GM12878 (cell line): ENCODE measurements around the gene OXTR.

Source experiments
- EZH2 ChIP-seq: IDR thresholded peaks from 2 replicates; pipeline ENCODE4 v1.6.1; 2012; ENCODE audit warnings: low read depth, mild to moderate bottlenecking, control low read depth, inconsistent platforms, low read length, borderline replicate concordance; ENCODE audit not compliant: control insufficient read depth
- GABPA ChIP-seq: IDR thresholded peaks from 2 replicates; pipeline ENCODE4 v1.6.1; 2014; ENCODE audit warnings: antibody characterized with exemption, low read depth, mild to moderate bottlenecking, inconsistent platforms
- HCFC1 ChIP-seq: fragments of 150-350 bp; IDR thresholded peaks from 2 replicates; pipeline ENCODE4 v1.6.1; 2014; ENCODE audit warnings: low read length
- NFYA ChIP-seq: IDR thresholded peaks from 2 replicates; pipeline ENCODE4 v1.6.1; 2011; ENCODE audit warnings: low read depth, mild to moderate bottlenecking, low read length, improper control_type of control experiment, borderline replicate concordance
- POLR2AphosphoS2 ChIP-seq: IDR thresholded peaks from 2 replicates; pipeline ENCODE4 v1.6.1; 2011; ENCODE audit warnings: low read depth, mild to moderate bottlenecking, low read length, improper control_type of control experiment, moderate library complexity
- YY1 ChIP-seq: IDR thresholded peaks from 2 replicates; pipeline ENCODE4 v1.6.1; 2011; ENCODE audit warnings: low read depth, mild to moderate bottlenecking, low read length
- TF ChIP-seq, protein P1 (sequence below), 3 experiments: IDR thresholded peaks in 2 of 3; conservative IDR thresholded peaks in 1 of 3; 2 replicates each; pipeline ENCODE4 v1.5.1; 2011; ENCODE audit warnings: low read depth in 3 of 3, low read length in 3 of 3, mild to moderate bottlenecking in 3 of 3, control low read depth in 2 of 3, moderate library complexity in 2 of 3, inconsistent platforms in 1 of 3, mixed read lengths in 1 of 3; ENCODE audit not compliant: control insufficient read depth in 2 of 3, insufficient read depth in 1 of 3; ENCODE audit errors: extremely low read depth in 1 of 3

DNA sequence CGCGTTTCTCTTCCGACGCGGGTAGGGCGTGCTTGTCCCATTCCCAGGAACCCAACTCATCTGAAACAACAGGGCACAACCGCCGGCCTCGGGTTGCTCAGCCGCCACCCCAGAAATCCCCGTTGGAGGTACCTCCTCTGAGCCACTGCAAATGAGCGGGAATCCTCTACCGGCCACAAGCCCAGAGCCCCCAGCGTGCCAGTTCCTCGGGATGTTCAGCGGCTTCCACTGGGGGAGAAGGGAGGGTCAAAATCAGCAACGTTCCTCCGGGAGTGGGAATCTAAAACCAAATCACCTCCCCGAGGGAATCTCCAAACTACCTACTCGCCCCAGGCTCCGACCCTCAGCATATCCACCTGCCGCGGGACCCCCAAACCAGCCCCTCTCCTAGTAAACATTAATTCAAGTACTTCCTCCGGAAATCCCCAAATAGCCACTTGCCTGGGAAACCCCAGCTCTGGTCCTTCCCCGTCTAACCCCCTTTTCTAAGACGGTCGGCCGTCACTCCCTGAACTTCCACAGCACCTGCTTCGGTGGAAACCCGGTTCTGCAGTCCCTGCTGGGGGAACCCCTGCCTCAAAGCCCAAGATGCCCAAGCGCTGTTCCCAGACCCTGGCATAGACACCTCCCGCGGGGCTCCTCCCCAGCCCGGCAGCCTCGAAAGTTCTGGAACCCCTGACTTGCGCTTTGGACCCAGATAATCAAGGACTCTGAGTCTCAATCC is 887 bp downstream of the OXTR start:
- no peak for TF ChIP-seq EZH2
- TF ChIP-seq GABPA = no peak
- TF ChIP-seq YY1 = no peak
- no peak for TF ChIP-seq HCFC1
- TF ChIP-seq, protein P1, sequence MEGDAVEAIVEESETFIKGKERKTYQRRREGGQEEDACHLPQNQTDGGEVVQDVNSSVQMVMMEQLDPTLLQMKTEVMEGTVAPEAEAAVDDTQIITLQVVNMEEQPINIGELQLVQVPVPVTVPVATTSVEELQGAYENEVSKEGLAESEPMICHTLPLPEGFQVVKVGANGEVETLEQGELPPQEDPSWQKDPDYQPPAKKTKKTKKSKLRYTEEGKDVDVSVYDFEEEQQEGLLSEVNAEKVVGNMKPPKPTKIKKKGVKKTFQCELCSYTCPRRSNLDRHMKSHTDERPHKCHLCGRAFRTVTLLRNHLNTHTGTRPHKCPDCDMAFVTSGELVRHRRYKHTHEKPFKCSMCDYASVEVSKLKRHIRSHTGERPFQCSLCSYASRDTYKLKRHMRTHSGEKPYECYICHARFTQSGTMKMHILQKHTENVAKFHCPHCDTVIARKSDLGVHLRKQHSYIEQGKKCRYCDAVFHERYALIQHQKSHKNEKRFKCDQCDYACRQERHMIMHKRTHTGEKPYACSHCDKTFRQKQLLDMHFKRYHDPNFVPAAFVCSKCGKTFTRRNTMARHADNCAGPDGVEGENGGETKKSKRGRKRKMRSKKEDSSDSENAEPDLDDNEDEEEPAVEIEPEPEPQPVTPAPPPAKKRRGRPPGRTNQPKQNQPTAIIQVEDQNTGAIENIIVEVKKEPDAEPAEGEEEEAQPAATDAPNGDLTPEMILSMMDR (IDR thresholded peaks at IDR 0.05 in 2 of 3, conservative IDR thresholded peaks at IDR 0.05 in 1 of 3; ENCODE audit: control insufficient read depth in 2 of 3, extremely low read depth in 1 of 3, insufficient read depth in 1 of 3, low read depth in 3 of 3, low read length in 3 of 3) = no peak
- no peak for TF ChIP-seq POLR2AphosphoS2
- TF ChIP-seq NFYA = no peak
